PFSK-1 (cell line): ENCODE results near the gene ZNF592.

Experiments
- FOXP2 ChIP-seq: optimal IDR thresholded peaks from 2 replicates; pipeline ENCODE3; 2011; ENCODE audit warnings: borderline replicate concordance, control low read depth, inconsistent platforms; ENCODE audit not compliant: insufficient read depth; ENCODE audit errors: extremely low read length, extremely low read depth
- POLR2AphosphoS5 ChIP-seq: IDR thresholded peaks from 2 replicates; pipeline ENCODE4 v1.6.1; 2012; ENCODE audit warnings: low read depth, mild to moderate bottlenecking, control low read depth, low read length, moderate library complexity
- SIN3A ChIP-seq: IDR thresholded peaks from 2 replicates; pipeline ENCODE4 v1.6.1; 2012; ENCODE audit warnings: mild to moderate bottlenecking, low read length, moderate library complexity, borderline replicate concordance; ENCODE audit not compliant: insufficient read depth
- TAF1 ChIP-seq: IDR thresholded peaks from 2 replicates; pipeline ENCODE4 v1.6.1; 2012; ENCODE audit warnings: low read length, control low read depth, borderline replicate concordance; ENCODE audit not compliant: insufficient read depth
- TF ChIP-seq, protein P1 (sequence below), 2 experiments: IDR thresholded peaks; 2 replicates each; pipeline versions ENCODE4 v1.6.1 to v1.8.0; 2011 to 2012; ENCODE audit warnings: low read depth in 2 of 2, low read length in 2 of 2, control low read depth in 1 of 2, inconsistent platforms in 1 of 2, mild to moderate bottlenecking in 1 of 2, moderate library complexity in 1 of 2; ENCODE audit not compliant: insufficient read depth in 1 of 2

Gene ZNF592

DNA sequence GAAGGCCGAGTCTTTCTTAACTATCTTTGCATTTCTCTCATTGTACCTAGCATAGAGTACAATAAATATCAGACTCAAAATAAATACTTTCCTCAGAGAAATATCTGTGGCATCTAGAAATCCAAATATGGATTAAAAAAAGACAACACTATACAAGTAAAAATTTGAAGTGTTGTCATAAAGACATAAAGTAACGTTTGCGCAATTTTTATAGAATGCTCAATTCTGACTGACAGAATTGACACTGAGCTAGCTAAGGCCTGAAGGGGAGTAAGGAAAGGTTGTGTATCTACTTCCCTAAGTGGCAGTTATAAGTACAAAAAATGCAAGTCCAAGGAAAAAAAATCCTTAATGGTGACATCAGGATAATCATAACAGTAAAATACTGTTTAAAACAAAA, 33.6 kb upstream of the ZNF592 start:
- TF ChIP-seq TAF1 (no peak), FOXP2 (no peak), POLR2AphosphoS5 (no peak), SIN3A (no peak)
- TF ChIP-seq, protein P1, sequence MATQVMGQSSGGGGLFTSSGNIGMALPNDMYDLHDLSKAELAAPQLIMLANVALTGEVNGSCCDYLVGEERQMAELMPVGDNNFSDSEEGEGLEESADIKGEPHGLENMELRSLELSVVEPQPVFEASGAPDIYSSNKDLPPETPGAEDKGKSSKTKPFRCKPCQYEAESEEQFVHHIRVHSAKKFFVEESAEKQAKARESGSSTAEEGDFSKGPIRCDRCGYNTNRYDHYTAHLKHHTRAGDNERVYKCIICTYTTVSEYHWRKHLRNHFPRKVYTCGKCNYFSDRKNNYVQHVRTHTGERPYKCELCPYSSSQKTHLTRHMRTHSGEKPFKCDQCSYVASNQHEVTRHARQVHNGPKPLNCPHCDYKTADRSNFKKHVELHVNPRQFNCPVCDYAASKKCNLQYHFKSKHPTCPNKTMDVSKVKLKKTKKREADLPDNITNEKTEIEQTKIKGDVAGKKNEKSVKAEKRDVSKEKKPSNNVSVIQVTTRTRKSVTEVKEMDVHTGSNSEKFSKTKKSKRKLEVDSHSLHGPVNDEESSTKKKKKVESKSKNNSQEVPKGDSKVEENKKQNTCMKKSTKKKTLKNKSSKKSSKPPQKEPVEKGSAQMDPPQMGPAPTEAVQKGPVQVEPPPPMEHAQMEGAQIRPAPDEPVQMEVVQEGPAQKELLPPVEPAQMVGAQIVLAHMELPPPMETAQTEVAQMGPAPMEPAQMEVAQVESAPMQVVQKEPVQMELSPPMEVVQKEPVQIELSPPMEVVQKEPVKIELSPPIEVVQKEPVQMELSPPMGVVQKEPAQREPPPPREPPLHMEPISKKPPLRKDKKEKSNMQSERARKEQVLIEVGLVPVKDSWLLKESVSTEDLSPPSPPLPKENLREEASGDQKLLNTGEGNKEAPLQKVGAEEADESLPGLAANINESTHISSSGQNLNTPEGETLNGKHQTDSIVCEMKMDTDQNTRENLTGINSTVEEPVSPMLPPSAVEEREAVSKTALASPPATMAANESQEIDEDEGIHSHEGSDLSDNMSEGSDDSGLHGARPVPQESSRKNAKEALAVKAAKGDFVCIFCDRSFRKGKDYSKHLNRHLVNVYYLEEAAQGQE (IDR thresholded peaks at IDR 0.05; ENCODE audit: insufficient read depth in 1 of 2, low read depth in 2 of 2, low read length in 2 of 2), result no peak

DNA sequence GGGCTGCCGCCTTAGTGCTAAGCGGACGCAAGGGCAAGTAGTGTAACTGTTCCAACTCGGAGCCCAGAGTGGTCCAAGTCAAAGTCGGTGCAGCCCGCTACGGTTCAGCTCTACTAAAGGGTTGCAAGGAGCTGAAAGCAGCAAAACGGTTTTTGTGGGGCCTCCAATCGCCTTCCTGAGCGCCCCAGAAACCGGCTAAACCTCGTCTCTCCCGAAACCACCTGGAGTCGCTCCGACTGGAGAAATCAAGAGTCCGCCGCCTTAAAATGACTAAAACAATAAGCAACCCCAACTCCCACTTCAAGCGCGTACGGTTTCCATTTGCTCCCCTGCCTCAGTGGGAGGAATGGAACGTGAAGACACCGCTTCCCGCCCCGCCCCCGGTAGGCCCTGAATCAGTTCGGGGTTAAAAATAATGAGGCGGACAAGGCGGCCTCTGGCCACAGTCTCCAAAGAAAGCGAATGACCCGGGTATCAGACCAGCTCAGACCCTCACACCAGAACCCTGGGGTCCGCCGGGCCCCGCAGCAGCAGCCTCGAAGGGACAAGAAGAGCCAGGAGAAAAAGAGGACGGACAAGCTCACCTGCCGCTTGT, 32.9 kb upstream of the ZNF592 start:
- TF ChIP-seq POLR2AphosphoS5 (no peak), TAF1 (0 out of 2 replicates have a peak, but pooled peaks have one; percentile 20), FOXP2 (no peak)
- TF ChIP-seq, protein P1 (IDR thresholded peaks at IDR 0.05; ENCODE audit: insufficient read depth in 1 of 2, low read depth in 2 of 2, low read length in 2 of 2), result no peak

- TF ChIP-seq POLR2AphosphoS5 (peak; percentile 91), SIN3A (peak; percentile 92; the same call in 1 of the 2 replicates), FOXP2 (peak; percentile 87), TAF1 (peak; percentile 67; the same call in 1 of the 2 replicates)
- TF ChIP-seq, protein P1 (IDR thresholded peaks at IDR 0.05; ENCODE audit: insufficient read depth in 1 of 2, low read depth in 2 of 2, low read length in 2 of 2), result peak; percentile 30 to 36; a peak in 1 of 4 replicates
Measured at GRCh38 chr15:84716036-84716732, 32.2 kb upstream of the ZNF592 start, which contains the start of gene SEC11A. SEC11A (minus strand) TSS chr15:84716139; CDS start chr15:84716075, 64 bp downstream.

- TF ChIP-seq, protein P1 (IDR thresholded peaks at IDR 0.05; ENCODE audit: insufficient read depth in 1 of 2, low read depth in 2 of 2, low read length in 2 of 2), result no peak
- TF ChIP-seq SIN3A (no peak), TAF1 (no peak), FOXP2 (no peak), POLR2AphosphoS5 (no peak)
Measured at GRCh38 chr15:84721371-84721770, 27.0 kb upstream of the ZNF592 start.
